Stimulated activated CD8-positive, alpha-beta memory T cell treated with anti-CD3 and anti-CD28 coated beads, Interleukin-4, amount 100 ng/mL, for 24 hours (primary cell): ENCODE results near the gene NELFA.
"Not testable (repeated sequence)": the region's sequence is repeated elsewhere in the genome, so short reads cannot be mapped to it uniquely, and the experiment has no call there.

Experiments
- DNase-seq: peaks from one replicate; pipeline ENCODE4 v3.0.0-alpha.2; 2020; ENCODE audit warnings: low read depth

NELFA gene

DNA sequence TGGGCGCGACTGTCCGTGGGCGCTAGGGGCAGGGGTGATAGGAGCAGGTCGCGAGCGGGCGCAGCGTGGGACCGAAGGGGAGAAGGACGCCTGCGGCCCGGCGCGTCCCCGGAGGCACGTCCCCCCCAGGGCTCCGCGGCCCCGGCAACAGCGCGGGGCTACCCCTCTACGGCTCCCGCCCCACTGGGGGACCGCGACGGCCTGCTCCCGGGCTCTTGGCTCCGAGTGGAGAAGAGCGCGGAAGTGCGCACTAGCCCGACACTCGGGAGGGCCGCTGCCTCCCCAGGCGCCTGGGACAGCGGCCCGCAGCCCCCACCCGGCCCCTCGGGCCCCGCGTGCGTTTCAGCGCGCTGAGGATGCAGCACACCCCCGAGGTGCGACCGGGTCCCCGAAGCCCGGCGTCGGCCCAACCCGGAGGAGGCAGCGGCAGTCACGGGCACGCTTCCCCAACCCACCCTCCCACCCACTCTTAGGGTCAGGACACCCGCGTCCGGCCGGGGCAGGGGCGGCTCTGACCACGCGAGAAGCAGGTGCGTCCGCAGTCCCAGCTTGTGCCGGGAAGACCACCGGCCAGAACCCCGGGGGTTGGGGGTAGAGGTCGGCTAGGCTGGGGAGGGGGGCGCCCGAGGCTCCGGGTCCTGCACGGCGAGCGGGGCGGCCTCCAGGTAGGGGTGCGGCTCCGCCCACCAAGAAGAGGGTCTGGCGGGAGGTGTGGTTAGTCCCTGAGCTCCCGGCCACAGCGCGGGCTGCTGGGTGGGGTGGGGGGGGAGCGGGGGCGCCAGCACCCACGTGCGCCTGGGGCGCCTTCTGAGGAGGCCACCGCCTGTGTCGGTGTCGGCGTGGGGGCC is 31.8 kb upstream of the NELFA start:
- no peak for DNase-seq

DNA sequence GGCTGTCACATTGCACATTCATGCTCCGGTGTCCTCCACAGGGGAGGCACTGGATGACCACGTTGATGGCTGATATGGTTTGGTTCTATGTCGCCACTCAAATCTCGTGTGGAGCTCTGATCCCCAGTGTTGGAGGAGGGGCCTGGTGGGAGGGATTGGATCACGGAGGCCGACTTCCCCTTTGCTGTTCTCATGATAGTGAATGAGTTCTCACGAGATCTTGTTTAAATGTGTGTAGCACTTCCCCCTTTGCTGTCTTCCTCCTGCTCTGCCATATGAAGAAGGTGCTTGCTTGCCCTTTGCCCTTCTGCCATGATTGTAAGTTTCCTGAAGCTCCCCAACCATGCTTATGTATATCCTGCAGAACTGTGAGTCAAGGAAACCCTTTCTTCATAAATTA is 28.1 kb upstream of the NELFA start:
- DNase-seq, result no peak

DNA sequence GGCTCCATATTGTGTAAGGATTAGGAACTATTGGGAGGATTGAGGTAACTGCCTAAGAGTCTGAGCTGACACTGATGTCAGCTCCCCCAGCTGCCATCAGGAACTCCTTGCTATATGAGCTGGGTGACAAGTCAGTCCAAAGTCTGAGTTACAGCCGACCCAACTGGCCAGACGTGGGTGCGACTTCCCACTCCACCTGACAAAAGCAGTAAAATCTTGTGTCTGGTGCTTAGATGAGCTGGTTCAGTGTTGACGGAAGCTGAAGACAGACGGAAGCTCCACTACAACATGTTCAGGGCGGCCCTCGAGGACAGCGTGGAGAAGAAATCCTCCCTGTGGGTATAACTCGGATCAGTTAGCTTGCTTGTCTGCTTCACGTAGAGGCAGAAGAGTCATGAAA is 27.6 kb upstream of the NELFA start:
- no peak for DNase-seq

DNA sequence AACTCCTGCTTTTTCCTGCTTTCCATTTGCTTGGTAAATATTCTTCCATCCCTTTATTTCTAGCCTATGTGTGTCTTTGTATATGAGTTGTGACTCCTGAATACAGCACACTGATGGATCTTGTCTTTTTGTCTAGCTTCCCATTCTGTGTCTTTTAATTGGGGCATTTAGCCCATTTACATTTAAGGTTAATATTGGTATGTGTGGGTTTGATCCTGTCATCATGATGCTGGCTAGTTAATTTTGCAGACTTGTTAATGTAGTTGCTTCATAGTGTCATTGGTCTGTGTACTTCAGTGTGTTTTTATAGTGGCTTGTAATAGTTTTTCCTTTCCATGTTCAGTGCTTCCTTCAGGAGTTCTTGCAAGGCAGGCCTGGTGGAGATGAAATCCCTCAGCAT is 22.4 kb upstream of the NELFA start:
- DNase-seq, result not testable (repeated sequence)

DNA sequence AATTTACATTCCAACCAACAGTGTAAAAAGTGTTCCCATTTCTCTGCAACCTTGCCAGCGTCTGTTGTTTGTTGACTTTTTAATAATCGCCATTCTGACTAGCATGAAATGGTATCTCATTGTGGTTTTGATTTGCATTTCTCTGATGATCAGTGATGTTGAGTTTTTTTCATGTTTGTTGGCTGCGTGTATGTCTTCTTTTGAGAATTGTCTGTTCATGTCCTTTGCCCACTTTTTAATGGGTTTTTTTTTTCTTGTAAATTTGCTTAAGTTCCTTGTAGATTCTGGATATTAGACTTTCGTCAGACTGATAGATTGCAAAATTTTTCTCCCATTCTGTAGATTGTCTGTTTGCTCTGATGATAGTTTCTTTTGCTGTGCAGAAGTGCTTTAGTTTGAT is 18.3 kb upstream of the NELFA start:
- DNase-seq, result not testable (repeated sequence)

DNA sequence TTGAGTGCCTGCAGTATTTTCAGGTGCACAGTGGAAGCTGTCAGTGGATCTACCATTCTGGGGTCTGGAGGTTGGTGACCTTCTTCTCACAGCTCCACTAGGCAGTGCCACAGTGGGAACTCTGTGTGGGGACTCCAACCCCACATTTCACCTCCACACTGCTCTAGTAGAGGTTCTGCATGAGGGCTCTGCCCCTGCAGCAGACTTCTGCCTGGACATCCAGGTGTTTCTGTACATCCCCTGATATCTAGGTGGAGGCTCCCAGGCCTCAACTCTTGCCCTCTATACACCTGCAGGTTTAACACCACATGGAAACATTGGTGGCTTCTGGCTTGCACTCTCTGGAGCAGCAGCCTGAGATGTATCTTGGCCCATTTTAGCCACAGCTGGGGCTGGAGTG is 17.0 kb upstream of the NELFA start:
- no peak for DNase-seq

DNA sequence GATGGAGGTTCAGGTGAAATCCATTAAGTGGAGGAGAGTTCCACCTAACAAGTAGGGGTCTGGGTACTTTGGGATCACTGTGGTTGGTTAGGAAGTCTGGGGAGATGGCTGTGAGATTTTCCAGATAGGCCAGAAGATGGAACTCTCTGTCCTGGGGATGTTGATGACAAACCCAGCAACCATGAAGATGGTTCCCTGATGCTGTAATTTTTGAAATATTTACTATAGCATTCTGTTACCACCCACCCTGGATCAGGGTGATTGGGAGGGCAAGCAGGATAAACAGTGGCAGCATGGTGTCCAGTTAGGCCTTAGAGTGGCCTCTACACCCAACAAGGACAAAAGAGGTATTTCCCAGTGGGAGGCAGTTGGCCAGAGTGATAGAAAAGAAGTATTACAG is 15.9 kb upstream of the NELFA start:
- DNase-seq, result no peak

DNA sequence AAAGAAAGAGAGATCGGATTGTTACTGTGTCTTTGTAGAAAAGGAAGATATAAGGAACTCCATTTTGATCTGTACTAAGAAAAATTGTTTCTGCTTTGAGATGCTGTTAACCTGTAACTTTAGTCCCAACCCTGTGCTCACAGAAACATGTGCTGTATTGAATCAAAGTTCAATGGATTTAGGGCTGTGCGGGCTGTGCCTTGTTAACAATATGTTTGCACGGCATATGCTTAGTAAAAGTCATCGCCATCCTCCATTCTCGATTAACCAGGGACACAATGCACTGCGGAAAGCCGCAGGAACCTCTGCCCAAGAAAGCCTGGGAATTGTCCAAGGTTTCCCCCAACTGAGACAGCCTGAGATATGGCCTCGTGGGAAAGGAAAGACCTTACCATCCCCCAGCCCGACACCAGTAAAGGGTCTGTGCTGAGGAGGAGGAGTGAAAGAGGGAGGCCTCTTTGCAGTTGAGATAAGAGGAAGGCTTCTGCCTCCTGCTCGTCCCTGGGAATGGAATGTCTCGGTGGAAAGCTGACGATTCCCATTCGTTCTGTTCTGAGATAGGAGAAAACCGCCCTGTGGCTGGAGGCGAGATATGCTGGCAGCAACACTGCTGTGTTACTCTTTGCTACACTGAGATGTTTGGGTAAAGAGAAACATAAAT is 12.7 kb upstream of the NELFA start:
- DNase-seq, result not testable (repeated sequence)

DNA sequence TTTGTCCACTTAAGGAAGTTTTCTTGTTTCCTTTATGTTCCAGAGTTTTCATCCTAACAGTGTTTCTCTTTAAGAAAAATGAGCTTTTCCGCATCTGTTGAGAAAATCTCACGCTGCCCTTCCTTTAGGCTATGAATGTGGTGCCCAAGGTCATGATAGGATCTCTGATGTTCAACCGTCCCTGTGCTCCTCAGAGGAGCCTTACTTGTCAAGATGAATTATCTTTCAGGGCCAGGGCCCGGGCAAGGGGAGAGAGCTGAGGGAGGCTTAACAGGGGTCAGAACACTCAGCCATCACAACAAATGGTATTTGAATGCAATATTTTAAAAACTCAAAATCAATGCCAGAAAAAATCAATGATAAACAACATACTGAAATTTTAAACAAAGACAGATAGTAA is 6.2 kb upstream of the NELFA start:
- no peak for DNase-seq

DNA sequence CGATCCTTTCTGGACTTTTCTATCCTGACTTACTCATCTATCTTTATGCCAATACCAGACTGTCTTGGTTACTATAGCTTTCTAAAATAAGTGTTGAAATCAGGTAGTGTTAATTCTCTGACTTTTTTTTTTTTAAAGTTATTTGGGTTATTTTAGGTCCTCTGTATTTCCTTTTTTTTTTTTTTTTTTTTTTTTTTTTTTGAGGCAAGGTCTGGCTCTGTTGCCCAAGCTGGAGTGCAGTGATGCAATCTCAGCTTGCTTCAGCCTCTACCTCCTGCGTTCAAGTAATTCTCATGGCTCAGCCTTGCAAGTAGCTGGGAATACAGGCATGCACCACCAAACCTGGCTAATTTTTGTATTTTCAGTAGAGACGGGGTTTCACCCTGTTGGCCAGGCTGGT is 2.8 kb upstream of the NELFA start:
- no peak for DNase-seq

DNA sequence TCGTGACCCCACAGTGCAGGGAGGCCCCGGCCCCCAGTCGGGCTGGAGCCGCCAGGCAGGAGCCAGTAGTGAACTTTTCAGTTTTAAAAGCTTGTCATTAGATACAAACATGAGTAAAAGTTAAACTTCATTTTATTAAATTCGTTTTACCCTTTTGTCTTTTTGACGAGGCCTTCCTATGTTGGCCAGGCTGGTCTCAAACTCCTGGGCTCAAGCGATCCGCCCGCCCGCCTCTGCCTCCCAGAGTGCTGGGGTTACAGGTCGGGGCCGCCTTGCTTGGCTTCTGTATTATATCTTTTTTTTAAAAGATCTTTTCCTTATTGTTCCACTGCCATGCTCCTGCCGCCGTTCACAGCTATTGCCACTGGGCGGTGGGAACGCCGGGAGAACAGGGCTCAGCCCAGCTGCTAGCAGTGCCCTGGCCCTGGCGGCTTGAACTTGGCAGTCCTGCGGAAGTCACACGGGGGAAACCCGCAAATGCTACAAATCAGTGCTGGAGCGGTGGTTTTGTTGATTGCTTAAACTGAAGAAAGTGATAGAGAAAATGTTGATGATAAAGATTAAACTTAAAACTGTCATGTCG is 968 bp upstream of the NELFA start:
- no peak for DNase-seq

DNA sequence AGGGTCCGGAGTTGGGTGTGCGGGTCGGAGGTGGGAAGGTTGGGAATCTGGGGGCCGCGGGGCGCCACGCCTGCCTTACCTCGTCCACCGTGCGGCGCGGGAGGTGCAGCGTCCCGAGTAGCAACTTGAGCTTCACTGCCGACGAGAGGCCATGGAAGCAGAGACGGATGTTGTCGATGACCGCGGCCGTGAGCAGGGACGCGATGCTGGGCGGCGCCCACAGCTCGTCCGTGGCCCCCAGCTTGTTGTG is 178 bp downstream of the NELFA start:
- no peak for DNase-seq

DNA sequence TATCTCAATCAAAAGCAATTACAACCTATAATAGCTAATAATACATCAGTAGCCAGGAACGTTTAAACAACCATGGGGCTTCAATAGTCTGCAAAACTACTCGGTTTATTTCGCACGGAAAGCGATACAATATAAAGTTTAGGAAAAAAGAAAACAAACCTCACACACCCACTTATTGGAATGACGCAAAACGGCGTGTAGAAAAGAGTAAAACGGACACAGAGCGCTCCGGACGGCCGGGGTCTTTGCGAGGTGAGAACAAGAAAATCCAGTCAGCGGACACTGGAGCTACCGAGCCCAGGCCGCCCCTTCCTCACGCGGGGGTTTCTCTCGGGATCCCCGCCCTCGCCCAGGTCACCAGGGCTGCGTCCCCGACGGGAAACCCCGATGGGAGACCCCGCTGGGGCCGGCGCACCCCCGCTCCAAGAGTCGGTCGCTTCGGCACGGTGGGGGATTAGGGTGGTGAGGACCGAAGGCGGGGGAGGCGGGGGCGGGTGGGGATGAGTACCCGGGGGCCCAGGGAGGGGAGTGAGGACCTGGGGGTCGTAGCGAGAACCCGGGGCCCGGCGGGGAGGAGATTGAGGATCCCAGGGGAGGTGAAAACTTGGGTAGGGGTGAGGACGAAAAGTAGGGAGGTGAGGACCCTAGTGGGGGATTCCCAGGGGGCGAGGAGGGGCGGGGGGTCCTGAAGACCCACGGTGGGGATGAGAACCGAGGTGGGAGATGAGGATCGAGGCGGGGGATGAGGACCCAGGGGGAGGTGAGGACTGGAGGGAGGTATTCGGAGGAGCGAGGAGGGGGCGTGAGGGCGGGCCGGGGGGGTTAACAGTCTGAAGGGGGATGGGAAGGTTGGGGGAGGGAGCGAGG is 737 bp downstream of the NELFA start:
- no peak for DNase-seq

DNA sequence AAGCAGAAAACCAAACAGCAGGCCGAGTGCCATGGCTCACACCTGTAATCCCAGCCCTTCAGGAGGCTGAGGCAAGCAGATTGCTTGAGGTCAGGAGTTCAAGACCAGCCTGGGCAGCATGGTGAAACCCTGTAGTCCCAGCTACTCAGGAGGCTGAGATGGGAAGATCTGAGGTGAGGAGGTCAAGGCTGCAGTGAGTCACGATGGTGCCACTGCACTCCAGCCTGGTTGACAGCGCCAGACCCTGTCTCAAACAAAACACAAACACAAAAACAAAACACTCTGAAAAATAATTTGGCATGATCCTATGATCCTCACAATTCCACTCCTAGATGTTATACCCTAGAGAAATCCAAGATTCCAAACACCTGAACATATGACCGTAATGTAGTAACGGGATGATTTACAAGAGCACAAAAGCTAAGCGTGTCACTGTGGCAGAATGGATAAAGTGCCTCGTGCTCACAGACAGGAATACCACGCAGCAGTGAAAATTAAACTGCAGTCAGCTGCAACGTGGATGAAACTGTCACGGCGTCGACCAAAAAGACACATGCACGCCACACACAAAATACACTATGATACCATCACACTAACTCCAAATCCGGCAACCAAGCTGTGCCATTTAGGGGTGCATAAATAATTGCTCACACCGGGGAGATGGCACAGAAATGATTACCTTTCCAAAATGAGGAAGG is 1.7 kb downstream of the NELFA start:
- DNase-seq, result no peak

DNA sequence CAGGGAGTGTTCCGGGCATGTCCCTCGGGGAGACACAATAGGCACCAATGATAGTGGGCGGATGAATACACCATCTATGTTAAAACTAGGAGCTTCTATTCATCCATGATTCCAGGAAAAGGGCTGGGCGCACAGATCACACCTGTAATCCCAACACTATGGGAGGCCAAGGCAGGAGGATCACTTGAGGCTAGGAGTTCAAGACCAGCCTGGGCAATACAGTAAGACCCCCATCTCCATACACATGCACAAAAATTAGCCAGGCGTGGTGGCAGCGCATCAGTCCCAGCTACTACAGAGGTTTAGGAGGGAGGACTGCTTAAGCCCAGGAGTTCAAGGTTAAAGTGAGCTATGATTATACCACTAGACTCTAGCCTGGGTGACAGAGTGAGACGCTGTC is 2.4 kb downstream of the NELFA start:
- DNase-seq, result no peak

DNA sequence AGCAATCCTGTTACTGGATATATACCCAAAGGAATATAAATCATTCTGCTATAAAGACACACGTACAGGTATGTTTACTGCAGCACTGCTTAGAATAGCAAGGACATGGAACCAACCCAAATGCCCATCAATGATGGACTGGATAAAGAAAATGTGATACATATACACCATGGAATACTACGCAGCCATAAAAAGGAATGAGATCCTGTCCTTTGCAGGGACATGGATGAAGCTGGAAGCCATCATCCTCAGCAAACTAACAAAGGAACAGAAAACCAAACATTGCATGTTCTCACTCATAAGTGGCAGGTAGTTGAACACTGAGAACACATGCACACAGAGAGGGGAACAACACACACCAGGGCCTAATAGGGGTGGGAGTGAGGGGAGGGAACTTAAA is 5.4 kb downstream of the NELFA start:
- DNase-seq, result not testable (repeated sequence)

DNA sequence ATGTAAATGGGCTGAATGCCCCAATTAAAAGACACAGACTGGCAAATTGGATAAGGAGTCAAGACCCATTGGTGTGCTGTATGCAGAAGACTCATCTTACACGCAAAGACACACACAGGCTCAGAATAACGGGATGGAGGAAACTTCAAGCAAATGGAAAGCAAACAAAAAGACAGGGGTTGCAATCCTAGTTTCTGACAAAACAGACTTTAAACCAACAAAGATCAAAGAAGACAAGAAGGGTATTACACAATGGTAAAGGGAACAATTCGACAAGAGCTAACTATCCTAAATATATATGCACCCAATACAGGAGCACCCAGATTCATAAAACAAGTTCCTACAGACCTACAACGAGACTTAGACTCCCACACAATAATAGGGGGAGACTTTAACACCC is 9.5 kb downstream of the NELFA start:
- DNase-seq, result not testable (repeated sequence)

DNA sequence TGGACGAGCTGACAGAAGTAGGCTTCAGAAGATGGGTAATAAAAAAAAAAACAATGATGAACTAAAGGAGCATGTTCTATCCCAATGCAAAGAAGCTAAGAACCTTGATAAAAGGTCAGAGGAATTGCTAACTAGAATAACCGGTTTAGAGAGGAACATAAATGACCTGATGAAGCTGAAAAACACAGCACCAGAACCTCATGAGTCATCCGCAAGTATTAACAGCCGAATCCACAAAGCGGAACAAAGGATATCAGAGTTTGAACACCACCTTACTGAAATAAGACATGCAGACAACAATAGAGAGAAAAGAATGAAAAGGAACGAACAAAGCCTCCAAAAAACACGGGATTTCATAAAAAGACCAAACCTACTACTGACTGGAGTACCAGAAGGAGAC is 10.5 kb downstream of the NELFA start:
- DNase-seq, result no peak

DNA sequence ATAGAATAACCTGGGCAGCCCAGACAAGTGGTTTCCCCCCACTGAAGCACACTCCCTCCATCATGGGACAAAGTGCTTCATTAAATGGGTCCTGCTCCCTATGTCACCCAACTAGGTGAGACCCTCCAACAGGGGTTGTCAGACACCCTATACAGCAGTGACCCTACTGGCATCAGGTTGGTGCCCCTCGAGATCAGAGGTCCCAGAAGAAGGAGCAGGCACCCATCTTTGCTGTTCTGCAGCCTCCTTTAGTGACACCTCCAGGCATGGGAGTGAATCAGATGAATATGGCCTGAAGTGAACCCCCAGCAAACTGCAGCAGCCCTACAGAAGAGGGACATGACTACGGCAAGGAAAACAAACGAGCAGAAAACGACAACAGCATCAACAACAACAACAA is 11.1 kb downstream of the NELFA start:
- DNase-seq, result no peak

DNA sequence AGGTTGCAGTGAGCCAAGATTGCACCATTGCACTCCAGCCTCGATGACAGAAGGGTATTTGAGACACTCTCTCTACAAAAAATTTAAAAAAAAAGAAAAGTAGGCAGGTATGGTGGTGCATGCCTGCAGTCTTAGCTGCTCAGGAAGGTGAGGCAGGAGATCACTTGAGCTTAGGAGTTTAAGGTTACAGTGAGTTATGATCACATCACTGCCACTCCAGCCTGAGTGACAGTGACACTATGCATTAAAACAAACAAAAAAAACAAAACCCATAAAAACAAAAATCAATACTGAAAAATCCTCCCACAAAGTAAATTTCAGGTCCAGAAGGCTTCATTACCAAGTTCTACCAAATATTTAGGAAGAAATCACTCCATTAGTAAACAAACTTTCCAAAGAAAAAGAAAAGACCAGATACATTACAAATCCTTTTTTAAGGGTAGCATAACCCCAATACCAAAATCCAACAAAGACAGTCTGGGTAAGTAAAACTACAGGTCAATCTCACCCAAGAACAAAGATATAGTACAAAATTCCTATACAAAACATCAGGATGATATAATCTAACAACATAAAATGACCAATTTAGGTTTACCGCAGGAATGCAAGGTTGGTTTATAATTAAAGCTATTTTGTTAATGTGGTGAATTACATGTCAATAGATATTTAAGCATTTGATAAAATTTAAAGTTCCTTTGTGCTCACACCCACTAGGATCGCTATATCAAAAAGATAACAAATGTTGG is 11.7 kb downstream of the NELFA start:
- DNase-seq, result no peak

DNA sequence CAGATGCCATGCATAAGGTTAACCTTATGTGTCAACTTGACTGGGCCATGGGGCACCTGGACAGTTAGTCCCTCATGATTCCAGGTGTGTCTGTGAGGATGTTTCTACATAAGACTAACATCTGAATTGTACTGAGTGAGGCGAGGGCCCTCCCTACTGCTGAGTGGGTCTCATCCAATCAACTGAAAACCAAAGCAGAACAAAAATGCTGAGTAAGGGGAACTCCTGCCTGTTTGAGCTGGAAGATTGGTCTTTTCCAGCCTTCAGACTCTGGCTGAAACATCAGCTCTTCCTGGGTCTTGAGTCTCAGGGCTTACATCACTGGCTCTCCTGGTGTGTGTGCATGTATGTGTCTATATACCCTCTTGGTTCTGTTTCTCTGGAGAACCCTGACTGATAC is 13.8 kb downstream of the NELFA start:
- no peak for DNase-seq
